Measurements from ENCODE around the gene COG2.

GRCh38 chr1:230725256-230726012, 83.2 kb downstream of the COG2 start:
- TF ChIP-seq, protein P1, sequence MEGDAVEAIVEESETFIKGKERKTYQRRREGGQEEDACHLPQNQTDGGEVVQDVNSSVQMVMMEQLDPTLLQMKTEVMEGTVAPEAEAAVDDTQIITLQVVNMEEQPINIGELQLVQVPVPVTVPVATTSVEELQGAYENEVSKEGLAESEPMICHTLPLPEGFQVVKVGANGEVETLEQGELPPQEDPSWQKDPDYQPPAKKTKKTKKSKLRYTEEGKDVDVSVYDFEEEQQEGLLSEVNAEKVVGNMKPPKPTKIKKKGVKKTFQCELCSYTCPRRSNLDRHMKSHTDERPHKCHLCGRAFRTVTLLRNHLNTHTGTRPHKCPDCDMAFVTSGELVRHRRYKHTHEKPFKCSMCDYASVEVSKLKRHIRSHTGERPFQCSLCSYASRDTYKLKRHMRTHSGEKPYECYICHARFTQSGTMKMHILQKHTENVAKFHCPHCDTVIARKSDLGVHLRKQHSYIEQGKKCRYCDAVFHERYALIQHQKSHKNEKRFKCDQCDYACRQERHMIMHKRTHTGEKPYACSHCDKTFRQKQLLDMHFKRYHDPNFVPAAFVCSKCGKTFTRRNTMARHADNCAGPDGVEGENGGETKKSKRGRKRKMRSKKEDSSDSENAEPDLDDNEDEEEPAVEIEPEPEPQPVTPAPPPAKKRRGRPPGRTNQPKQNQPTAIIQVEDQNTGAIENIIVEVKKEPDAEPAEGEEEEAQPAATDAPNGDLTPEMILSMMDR (IDR thresholded peaks at IDR 0.05), result no peak
- no peak for TF ChIP-seq POLR2A (IDR thresholded peaks at IDR 0.05)
